ENCODE results near the gene BMP7.

DNA sequence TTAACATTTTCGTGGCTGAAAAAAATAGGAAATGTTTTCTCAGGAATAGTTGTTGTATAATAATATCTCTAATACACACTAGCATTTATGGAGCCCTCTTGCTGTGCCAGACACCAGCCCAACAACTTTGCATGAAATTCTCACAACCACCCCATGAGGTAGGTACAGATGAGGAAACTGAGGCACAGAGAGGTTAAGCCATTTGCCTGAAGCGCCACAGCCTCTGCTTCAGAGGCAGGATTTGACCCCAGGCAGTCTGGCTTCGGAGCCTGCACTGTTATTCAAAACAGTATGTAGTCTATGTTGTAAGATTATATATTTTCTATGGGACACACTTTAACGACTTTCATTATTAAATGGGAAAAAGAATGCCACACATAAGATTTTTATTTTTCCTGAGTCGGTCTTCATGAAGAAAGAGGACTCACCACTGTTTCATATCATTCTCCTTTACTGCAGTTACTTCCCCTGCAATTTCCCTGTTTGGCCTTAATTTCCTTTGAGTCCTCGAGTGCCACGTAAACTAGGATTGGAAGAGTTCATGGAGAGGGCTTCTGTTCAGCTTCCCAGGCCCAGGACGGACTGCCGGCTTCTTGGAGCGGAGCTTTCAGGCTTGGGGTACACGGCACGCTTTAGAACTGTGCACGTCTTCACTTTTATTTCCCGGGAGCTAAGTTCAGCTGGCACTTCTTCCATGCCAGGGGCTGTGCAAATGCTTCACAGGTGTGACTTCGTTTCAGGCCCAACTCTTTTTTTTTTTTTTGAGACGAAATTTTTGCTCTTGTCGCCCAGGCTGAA, 128.0 kb downstream of the BMP7 start:
- no peak for TF ChIP-seq POLR2AphosphoS5 (IDR thresholded peaks at IDR 0.05; ENCODE audit: low read depth, low read length)
- no peak for TF ChIP-seq POLR2A (IDR thresholded peaks at IDR 0.05; ENCODE audit: low read depth, low read length)
